HepG2 (cell line): ENCODE measurements around the gene AAMP. TPM values are rescaled to one million over a fixed set of nuclear protein-coding genes. Genes with fewer than 3 reads are reported as not detected.

Experiments
- ARID2 ChIP-seq: sonication (generic); formaldehyde crosslinking; IDR thresholded peaks from 2 replicates; pipeline ENCODE4 v1.8.1; 2022; ENCODE audit warnings: mild to moderate bottlenecking, missing genetic modification reagents, borderline replicate concordance
- ATRX ChIP-seq: sonication (generic); formaldehyde crosslinking; IDR thresholded peaks from 2 replicates; pipeline ENCODE4 v1.4.0; 2020; ENCODE audit warnings: missing genetic modification reagents, borderline replicate concordance
- CAMTA2 ChIP-seq: sonication (generic); formaldehyde crosslinking; IDR thresholded peaks from 2 replicates; pipeline ENCODE4 v1.4.0; 2020; ENCODE audit warnings: mild to moderate bottlenecking, missing genetic modification reagents, borderline replicate concordance
- FOXP1 ChIP-seq, 2 experiments: fragments of 450-650 bp in 1 of 2; IDR thresholded peaks; 2 replicates each; pipeline ENCODE4 v1.6.1; 2017 to 2018; ENCODE audit warnings: antibody characterized with exemption in 1 of 2
- HNRNPL ChIP-seq: fragments of 200-400 bp; formaldehyde crosslinking; IDR thresholded peaks from 2 replicates; pipeline ENCODE4 v1.6.1; 2017; ENCODE audit warnings: mild to moderate bottlenecking, low read depth, low read length
- IKZF4 ChIP-seq: sonication (generic); formaldehyde crosslinking; IDR thresholded peaks from 2 replicates; pipeline ENCODE4 v1.5.1; 2020; ENCODE audit warnings: borderline replicate concordance, mild to moderate bottlenecking, low read depth, missing genetic modification reagents; ENCODE audit errors: not compliant biosample characterization
- MTERF4 ChIP-seq: sonication (generic); formaldehyde crosslinking; IDR thresholded peaks from 2 replicates; pipeline ENCODE4 v1.8.0; 2023; ENCODE audit warnings: mild to moderate bottlenecking, missing genetic modification reagents
- NR2F2 ChIP-seq: IDR thresholded peaks from 2 replicates; pipeline ENCODE4 v1.6.1; 2012; ENCODE audit warnings: low read depth, inconsistent platforms, borderline replicate concordance
- RCOR2 ChIP-seq: IDR thresholded peaks from 2 replicates; pipeline ENCODE4 v1.6.1; 2016; ENCODE audit warnings: missing biosample characterization, missing genetic modification reagents
- REPIN1 ChIP-seq: sonication (generic); formaldehyde crosslinking; IDR thresholded peaks from 2 replicates; pipeline ENCODE4 v1.8.0; 2022; ENCODE audit warnings: missing genetic modification reagents, low read depth, mild to moderate bottlenecking, borderline replicate concordance
- SIX1 ChIP-seq: sonication (generic); formaldehyde crosslinking; IDR thresholded peaks from 2 replicates; pipeline ENCODE4 v1.4.0; 2020; ENCODE audit warnings: missing genetic modification reagents, borderline replicate concordance
- SP5 ChIP-seq: IDR thresholded peaks from 2 replicates; pipeline ENCODE4 v1.6.1; 2016; ENCODE audit warnings: low read depth, borderline replicate concordance
- ZBTB14 ChIP-seq: sonication (generic); formaldehyde crosslinking; IDR thresholded peaks from 2 replicates; pipeline ENCODE4 v1.4.0; 2020; ENCODE audit warnings: missing genetic modification reagents
- ZNF10 ChIP-seq: sonication (generic); formaldehyde crosslinking; IDR thresholded peaks from 2 replicates; pipeline ENCODE4 v1.4.0; 2020; ENCODE audit warnings: mild to moderate bottlenecking, low read depth, missing genetic modification reagents, borderline replicate concordance
- ZNF207 ChIP-seq: fragments of 450-650 bp; IDR thresholded peaks from 2 replicates; pipeline ENCODE4 v1.6.1; 2016; ENCODE audit warnings: antibody characterized with exemption, borderline replicate concordance
- ZNF343 ChIP-seq: sonication (generic); formaldehyde crosslinking; IDR thresholded peaks from 2 replicates; pipeline ENCODE4 v1.4.0; 2020; ENCODE audit warnings: mild to moderate bottlenecking, missing genetic modification reagents
- ZNF382 ChIP-seq: sonication (generic); formaldehyde crosslinking; IDR thresholded peaks from 2 replicates; pipeline ENCODE4 v1.5.0; 2020; ENCODE audit warnings: missing genetic modification reagents, mild to moderate bottlenecking, borderline replicate concordance
- ZNF414 ChIP-seq: sonication (generic); formaldehyde crosslinking; IDR thresholded peaks from 2 replicates; pipeline ENCODE4 v1.5.0; 2020; ENCODE audit warnings: missing genetic modification reagents
- ZNF574 ChIP-seq: sonication (generic); formaldehyde crosslinking; IDR thresholded peaks from 2 replicates; pipeline ENCODE4 v1.4.0; 2020; ENCODE audit warnings: missing genetic modification reagents
- ZNF670 ChIP-seq: sonication (generic); formaldehyde crosslinking; IDR thresholded peaks from 2 replicates; pipeline ENCODE4 v1.8.0; 2022; ENCODE audit warnings: mild to moderate bottlenecking, missing genetic modification reagents, borderline replicate concordance
- ZNF790 ChIP-seq: sonication (generic); formaldehyde crosslinking; IDR thresholded peaks from 2 replicates; pipeline ENCODE4 v1.8.0; 2022; ENCODE audit warnings: missing genetic modification reagents, mild to moderate bottlenecking, borderline replicate concordance
- polyA plus RNA-seq, 8 experiments: library from polyadenylated mRNA; depleted of rRNA in 3 of 8; stranded (reverse) in 7 of 8; unstranded in 1 of 8; fragments of >200 nt; fragmentation: Illumina TruSeq in 4 of 8; extraction: Trizol in 4 of 8; gene quantifications; 2 replicates each; pipeline versions ENCODE4 v1.2.1 to v1.2.3, GENCODE V29; 2011 to 2016; ENCODE audit warnings: low read depth in 4 of 8, missing spikeins in 1 of 8, mixed read lengths in 1 of 8; ENCODE audit not compliant: insufficient read depth in 1 of 8
- total RNA-seq, 5 experiments: library from RNA; depleted of rRNA; stranded (reverse); fragments of >200 nt; fragmentation: Illumina TruSeq; extraction: Trizol; gene quantifications; 2 replicates each; pipeline ENCODE4 v1.2.3, GENCODE V29; 2016; ENCODE audit warnings: low read depth in 1 of 5

AAMP gene
- total and polyA plus RNA-seq, 2 of the 13 experiments (the other 11 are each of a cell fraction or from before 2014, with no cell fraction given) = 110 to 186 TPM

- TF ChIP-seq ZNF574 (CRISPR knock-in tag) = 0 out of 2 replicates have a peak, but pooled peaks have one; percentile 34
- no peak for TF ChIP-seq ATRX (CRISPR knock-in tag)
- TF ChIP-seq HNRNPL = peak; percentile 76
- no peak for TF ChIP-seq ZBTB14 (CRISPR knock-in tag)
- peak; percentile 74; the same call in 1 of the 2 replicates for TF ChIP-seq REPIN1 (CRISPR knock-in tag)
- no peak for TF ChIP-seq ZNF207
- TF ChIP-seq ZNF670 (CRISPR knock-in tag) = no peak
- TF ChIP-seq ZNF790 (CRISPR knock-in tag) = no peak
- no peak for TF ChIP-seq IKZF4 (CRISPR knock-in tag)
- no peak for TF ChIP-seq ZNF343 (CRISPR knock-in tag)
- TF ChIP-seq ZNF10 (CRISPR knock-in tag) = no peak
- TF ChIP-seq CAMTA2 (CRISPR knock-in tag) = no peak
- no peak for TF ChIP-seq NR2F2
- no peak for TF ChIP-seq MTERF4 (CRISPR knock-in tag)
- no peak; the same call in 1 of the 2 replicates for TF ChIP-seq RCOR2
- no peak for TF ChIP-seq SP5 (CRISPR knock-in tag)
- TF ChIP-seq ZNF382 (CRISPR knock-in tag) = no peak
- TF ChIP-seq SIX1 = no peak
- TF ChIP-seq FOXP1 (IDR thresholded peaks at IDR 0.05) = no peak
- TF ChIP-seq FOXP1 (CRISPR knock-in tag; IDR thresholded peaks at IDR 0.05) = no peak
- no peak for TF ChIP-seq ARID2 (CRISPR knock-in tag)
- 0 out of 2 replicates have a peak, but pooled peaks have one; percentile 63 for TF ChIP-seq ZNF414 (CRISPR knock-in tag)
Observed at GRCh38 chr2:218284106-218284811, 14.3 kb upstream of the AAMP start (continued).
